Gastroesophageal sphincter (tissue), 3 donors: ENCODE data around the gene ARIH1.

ENCODE experiments used
- POLR2A ChIP-seq, 2 donors: fragments of 450-650 bp; IDR thresholded peaks; one replicate each; pipeline ENCODE4 v1.6.1; 2017; ENCODE audit warnings: antibody characterized with exemption in 2 of 2, mild to moderate bottlenecking in 2 of 2, moderate library complexity in 1 of 2
- TF ChIP-seq, protein P1 (sequence below), 4 experiments: fragments of 200-600 bp in 2 of 4; fragments of 450-650 bp in 2 of 4; sonication (generic) in 1 of 4; IDR thresholded peaks; one replicate each; pipeline ENCODE4 v1.5.1; 2017 to 2019; ENCODE audit warnings: antibody characterized with exemption in 4 of 4, mild to moderate bottlenecking in 2 of 4, moderate library complexity in 2 of 4

GRCh38 chr15:72516777-72517176, 42.6 kb downstream of the ARIH1 start:
- TF ChIP-seq, protein P1, sequence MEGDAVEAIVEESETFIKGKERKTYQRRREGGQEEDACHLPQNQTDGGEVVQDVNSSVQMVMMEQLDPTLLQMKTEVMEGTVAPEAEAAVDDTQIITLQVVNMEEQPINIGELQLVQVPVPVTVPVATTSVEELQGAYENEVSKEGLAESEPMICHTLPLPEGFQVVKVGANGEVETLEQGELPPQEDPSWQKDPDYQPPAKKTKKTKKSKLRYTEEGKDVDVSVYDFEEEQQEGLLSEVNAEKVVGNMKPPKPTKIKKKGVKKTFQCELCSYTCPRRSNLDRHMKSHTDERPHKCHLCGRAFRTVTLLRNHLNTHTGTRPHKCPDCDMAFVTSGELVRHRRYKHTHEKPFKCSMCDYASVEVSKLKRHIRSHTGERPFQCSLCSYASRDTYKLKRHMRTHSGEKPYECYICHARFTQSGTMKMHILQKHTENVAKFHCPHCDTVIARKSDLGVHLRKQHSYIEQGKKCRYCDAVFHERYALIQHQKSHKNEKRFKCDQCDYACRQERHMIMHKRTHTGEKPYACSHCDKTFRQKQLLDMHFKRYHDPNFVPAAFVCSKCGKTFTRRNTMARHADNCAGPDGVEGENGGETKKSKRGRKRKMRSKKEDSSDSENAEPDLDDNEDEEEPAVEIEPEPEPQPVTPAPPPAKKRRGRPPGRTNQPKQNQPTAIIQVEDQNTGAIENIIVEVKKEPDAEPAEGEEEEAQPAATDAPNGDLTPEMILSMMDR (IDR thresholded peaks at IDR 0.05): no peak
- no peak for TF ChIP-seq POLR2A (IDR thresholded peaks at IDR 0.05)
